ENCODE data around the gene ABI1.

- TF ChIP-seq MAX (IDR thresholded peaks at IDR 0.05) (no peak), CTCF (IDR thresholded peaks at IDR 0.05; ENCODE audit: low read depth, low read length, missing input control) (no peak), TAF1 (conservative IDR thresholded peaks at IDR 0.05) (no peak), RXRA (IDR thresholded peaks at IDR 0.05) (no peak), RAD21 (IDR thresholded peaks at IDR 0.05) (no peak), FOXA2 (IDR thresholded peaks at IDR 0.05) (no peak), REST (IDR thresholded peaks at IDR 0.05) (no peak), HNF4G (IDR thresholded peaks at IDR 0.05) (no peak), ATF3 (IDR thresholded peaks at IDR 0.05) (no peak), SP1 (IDR thresholded peaks at IDR 0.05) (no peak), YY1 (IDR thresholded peaks at IDR 0.05) (no peak)
Measured at GRCh38 chr10:26706936-26707335, 153.8 kb downstream of the ABI1 start.

Data from liver (tissue), 3 donors.